Ectodermal cell (in vitro differentiated cells): Measurements from ENCODE around the gene FAHD2B.
"Not testable (repeated sequence)": the region's sequence is repeated elsewhere in the genome, so short reads cannot be mapped to it uniquely, and the experiment has no call there.

Experiments used
- H3K27ac ChIP-seq: 2 replicates; pipeline ENCODE4 v1.7.0; 2013; ENCODE audit warnings: mild to moderate bottlenecking, low read depth, low read length; ENCODE audit not compliant: insufficient read depth, poor library complexity, severe bottlenecking
- H3K27me3 ChIP-seq: 2 replicates; pipeline ENCODE4 v1.7.0; 2013; ENCODE audit warnings: mild to moderate bottlenecking, low read length; ENCODE audit not compliant: insufficient read depth, control insufficient read depth, poor library complexity, severe bottlenecking
- H3K36me3 ChIP-seq: one replicate; pipeline ENCODE4 v1.7.0; 2013; ENCODE audit warnings: low read length; ENCODE audit not compliant: control insufficient read depth, insufficient read depth
- H3K4me1 ChIP-seq: one replicate; pipeline ENCODE4 v1.7.0; 2013; ENCODE audit warnings: low read length; ENCODE audit not compliant: control insufficient read depth, insufficient read depth
- H3K4me3 ChIP-seq: 2 replicates; pipeline ENCODE4 v1.7.0; 2013; ENCODE audit warnings: low read depth, low read length, control low read depth; ENCODE audit not compliant: insufficient read depth
- H3K9me3 ChIP-seq: 2 replicates; pipeline ENCODE4 v1.7.0; 2013; ENCODE audit warnings: mild to moderate bottlenecking, low read length, moderate library complexity; ENCODE audit not compliant: control insufficient read depth
- WGBS, 2 experiments: methylation state at CpG; one replicate each; pipeline ENCODE4 v1.1.7; 2013; ENCODE audit warnings: missing lambda C conversion rate in 2 of 2; 5-methylcytosine and 5-hydroxymethylcytosine counted together

The FAHD2B gene

DNA sequence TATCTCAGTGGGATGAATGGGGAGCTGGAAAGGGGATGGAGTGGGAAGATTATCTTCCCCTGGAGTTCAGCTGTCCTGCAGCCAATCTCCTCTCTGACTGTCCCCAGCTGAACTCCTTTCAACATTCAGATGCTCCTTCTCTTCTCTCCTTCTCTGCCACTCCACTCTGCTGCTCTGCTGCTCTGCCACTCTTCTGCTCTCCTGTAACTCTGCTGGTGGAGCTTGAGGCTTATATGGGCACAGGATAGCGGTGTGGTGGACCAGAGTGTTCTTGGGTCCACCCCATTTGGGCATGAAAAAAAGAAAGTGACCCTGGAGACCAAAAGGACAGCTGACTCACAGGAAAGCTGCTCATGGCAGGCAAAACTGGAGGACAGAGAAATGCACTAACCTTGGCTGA, 26.6 kb downstream of the FAHD2B start:
- Histone ChIP-seq H3K4me1 (no peaks in the 10 kb centered on the region), H3K27me3 (no peaks in the 10 kb centered on the region), H3K4me3 (no peak overlapping the region), H3K36me3 (no peaks in the 10 kb centered on the region), H3K9me3 (no peaks in the 10 kb centered on the region), H3K27ac (no peak overlapping the region)
- WGBS, 2 experiments = 94 to 95% methylated on average over 1 of the region's 1 CpG

GRCh38 chr2:97067279-97068004, 27.2 kb downstream of the FAHD2B start:
- Histone ChIP-seq H3K27ac (no peak overlapping the region), H3K4me1 (no peaks in the 10 kb centered on the region), H3K36me3 (no peaks in the 10 kb centered on the region), H3K27me3 (no peaks in the 10 kb centered on the region), H3K9me3 (no peaks in the 10 kb centered on the region), H3K4me3 (no peak overlapping the region)
- WGBS, 2 experiments = 83 to 84% methylated on average over 5 of the region's 5 CpGs

GRCh38 chr2:97066030-97066429, 28.7 kb downstream of the FAHD2B start:
- H3K27me3 ChIP-seq, H3K4me3 ChIP-seq, H3K36me3 ChIP-seq, H3K4me1 ChIP-seq, H3K9me3 ChIP-seq, H3K27ac ChIP-seq: not testable (repeated sequence)
- WGBS, 2 experiments = 81 to 85% methylated on average over 4 of the region's 5 CpGs

- H3K27ac ChIP-seq, H3K9me3 ChIP-seq, H3K36me3 ChIP-seq, H3K27me3 ChIP-seq, H3K4me1 ChIP-seq, H3K4me3 ChIP-seq: not testable (repeated sequence)
- 100% methylated on average over 1 of the region's 1 CpG; no CpG with 5 or more reads in 1 of the 2 experiments for WGBS, 2 experiments
Measured at GRCh38 chr2:97062020-97062419, 32.7 kb downstream of the FAHD2B start.

DNA sequence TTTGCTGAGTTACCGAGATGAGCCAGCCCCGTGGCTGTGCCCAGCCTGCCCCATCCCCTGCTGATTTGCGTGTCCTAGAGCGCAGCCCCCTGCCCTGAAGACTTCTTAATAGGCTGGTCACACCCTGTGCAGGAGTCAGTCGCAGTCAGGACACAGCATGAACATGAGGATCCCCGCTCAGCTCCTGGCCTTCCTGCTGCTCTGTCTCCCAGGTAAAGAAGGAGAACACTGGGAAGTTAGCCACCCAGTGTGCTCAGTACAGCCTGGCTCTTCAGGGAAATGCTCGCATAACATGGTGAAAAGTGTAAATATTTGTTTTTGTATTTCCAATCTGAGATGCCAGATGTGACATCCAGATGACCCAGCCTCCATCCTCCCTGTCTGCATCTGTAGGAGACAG, 34.9 kb downstream of the FAHD2B start:
- not testable (repeated sequence) for H3K27ac ChIP-seq, H3K9me3 ChIP-seq, H3K4me1 ChIP-seq, H3K4me3 ChIP-seq, H3K36me3 ChIP-seq, H3K27me3 ChIP-seq
- 46 to 60% methylated on average over 6 to 7 of the region's 7 CpGs for WGBS, 2 experiments

GRCh38 chr2:97056150-97056549, 38.5 kb downstream of the FAHD2B start:
- not testable (repeated sequence) for H3K27me3 ChIP-seq, H3K4me3 ChIP-seq, H3K9me3 ChIP-seq, H3K27ac ChIP-seq, H3K36me3 ChIP-seq, H3K4me1 ChIP-seq
- 85 to 92% methylated on average over 3 of the region's 3 CpGs for WGBS, 2 experiments

DNA sequence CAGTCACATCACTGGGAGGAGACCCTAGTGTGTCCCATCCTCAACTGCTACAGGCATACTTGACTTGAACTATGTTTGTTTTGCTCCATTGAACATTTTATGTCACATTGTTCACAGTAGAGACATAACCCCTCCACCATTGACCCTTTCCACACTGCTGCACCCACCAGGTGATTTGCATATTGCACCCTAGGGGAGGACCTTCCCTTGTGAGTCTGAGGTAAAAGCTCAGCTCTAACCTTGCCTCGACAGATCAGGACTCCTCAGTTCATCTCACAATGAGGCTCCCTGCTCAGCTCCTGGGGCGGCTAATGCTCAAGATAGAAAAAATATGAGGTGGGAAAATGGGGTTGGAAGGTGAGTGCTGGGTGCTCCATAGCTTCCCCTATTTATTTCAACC, 44.6 kb downstream of the FAHD2B start:
- not testable (repeated sequence) for H3K36me3 ChIP-seq, H3K27ac ChIP-seq, H3K4me1 ChIP-seq, H3K4me3 ChIP-seq, H3K27me3 ChIP-seq, H3K9me3 ChIP-seq
- WGBS, 2 experiments = 100% methylated on average over 1 of the region's 2 CpGs; no CpG with 5 or more reads in 1 of the 2 experiments

GRCh38 chr2:97048448-97048847, 46.2 kb downstream of the FAHD2B start:
- not testable (repeated sequence) for H3K4me3 ChIP-seq, H3K9me3 ChIP-seq, H3K36me3 ChIP-seq, H3K27me3 ChIP-seq, H3K27ac ChIP-seq, H3K4me1 ChIP-seq
- 69% methylated on average over 5 of the region's 7 CpGs for WGBS, 2 experiments

DNA sequence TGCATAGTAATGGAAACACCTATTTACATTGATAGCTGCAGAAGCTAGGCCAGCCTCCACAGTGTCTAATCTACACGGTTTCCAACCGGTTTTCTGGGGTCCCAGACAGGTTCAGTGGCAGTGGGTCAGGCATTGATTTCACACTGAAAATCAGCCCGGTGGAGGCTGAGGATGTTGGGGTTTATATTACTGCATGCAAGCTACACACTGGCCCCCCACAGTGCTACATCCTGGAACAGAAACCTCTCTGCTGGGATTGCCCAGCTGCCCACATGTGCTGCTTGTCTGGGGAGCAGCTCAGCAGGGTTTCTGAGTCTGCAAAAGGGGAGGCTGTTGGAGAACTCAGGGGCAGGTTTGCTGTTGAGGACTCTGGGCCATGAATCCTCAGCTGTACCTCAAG, 48.0 kb downstream of the FAHD2B start:
- H3K27ac ChIP-seq, H3K27me3 ChIP-seq, H3K9me3 ChIP-seq, H3K36me3 ChIP-seq, H3K4me3 ChIP-seq, H3K4me1 ChIP-seq: not testable (repeated sequence)
- 86 to 87% methylated on average over 2 of the region's 3 CpGs for WGBS, 2 experiments

DNA sequence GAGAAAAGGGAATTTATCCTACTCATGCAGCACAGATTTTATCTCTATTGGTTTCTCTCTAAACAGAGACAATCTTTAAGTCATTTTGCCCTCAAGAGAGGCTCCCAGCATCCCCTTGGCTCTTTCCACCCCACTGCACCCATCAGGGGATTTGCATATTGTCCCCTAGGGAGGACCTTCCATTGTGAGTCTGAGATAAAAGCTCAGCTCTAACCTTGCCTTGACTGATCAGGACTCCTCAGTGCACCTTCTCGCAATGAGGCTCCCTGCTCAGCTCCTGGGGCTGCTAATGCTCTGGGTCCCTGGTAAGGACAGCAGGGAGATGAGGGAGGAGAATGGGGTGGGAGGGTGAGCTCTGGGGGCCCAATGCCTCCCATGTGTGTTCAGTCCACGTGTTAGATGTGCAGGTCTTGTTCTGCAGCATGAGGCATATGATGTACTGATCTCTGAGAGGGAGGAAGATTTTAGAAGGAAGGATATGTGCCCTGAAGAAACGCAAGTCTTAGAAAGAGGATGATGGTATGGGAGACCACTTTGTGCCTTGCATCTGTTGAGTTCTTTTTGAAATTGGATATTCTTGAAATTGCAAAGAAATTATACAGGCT, 48.7 kb downstream of the FAHD2B start:
- H3K4me1 ChIP-seq, H3K27ac ChIP-seq, H3K4me3 ChIP-seq, H3K27me3 ChIP-seq, H3K9me3 ChIP-seq, H3K36me3 ChIP-seq: not testable (repeated sequence)
- WGBS, 2 experiments = 72 to 74% methylated on average over 3 of the region's 3 CpGs
